ENCODE measurements around the gene ATG12.

DNA sequence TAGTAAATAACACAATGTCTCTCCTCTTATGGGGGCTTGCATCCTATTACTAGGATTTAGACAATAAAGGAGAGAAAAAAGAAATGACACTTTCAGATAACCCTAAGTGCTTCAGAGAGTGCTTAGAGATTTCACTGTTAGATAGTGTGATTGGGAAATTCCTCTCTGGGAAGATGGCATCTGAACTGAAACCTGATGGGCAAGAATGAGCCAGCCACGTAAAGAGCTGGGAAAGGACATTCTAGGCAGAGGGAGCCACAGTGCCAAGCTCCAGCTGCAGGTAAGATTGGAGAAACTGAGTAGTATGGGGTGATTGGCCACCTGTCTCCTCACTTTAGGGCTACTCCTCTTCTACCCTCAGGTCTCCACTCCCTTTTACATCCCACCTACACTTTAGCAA lies 39.4 kb downstream of the ATG12 start:
- TF ChIP-seq EP300 (IDR thresholded peaks at IDR 0.05) (no peak), POLR2A (IDR thresholded peaks at IDR 0.05) (no peak)
